ENCODE data around the gene MSRB2.
"Not testable (repeated sequence)": the region's sequence is repeated elsewhere in the genome, so short reads cannot be mapped to it uniquely, and the experiment has no call there.

The MSRB2 gene

DNA sequence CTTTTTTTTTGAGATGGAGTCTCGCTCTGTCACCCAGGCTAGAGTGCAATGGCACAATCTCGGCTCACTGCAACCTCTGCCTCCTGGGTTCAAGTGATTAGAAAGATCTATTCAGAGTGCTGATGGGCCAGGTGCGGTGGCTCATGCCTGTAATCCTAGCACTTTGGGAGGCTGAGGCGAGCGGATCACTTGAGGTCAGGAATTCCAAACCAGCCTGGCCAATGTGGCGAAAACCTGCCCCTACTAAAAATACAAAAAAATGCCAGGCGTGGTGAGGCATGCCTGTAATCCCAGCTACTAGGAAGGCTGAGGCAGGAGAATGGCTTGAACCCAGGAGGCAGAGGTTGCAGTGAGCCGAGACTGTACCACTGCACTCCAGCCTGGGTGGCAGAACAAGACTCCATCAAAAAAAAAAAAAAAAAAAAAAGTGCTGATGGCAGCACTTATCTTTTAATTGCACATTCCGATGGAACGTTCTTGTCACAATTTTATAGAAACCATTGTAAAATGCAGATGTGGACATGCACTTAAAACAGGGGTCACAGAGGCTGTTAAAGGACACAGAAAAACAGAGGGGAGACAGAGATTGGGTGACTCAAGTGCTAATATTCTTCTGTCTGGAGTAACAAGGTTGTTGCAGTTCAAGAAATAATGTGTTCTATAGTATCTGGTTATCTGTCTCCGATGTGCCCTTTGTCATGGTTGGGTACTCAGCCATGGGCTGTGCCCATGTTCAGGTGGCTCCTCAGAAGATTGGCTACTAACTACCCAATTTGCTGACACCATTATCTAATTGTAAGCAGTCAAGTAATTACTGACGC is 25.1 kb upstream of the MSRB2 start:
- DNase-seq (ENCODE audit: low spot score), result not testable (repeated sequence)

DNA sequence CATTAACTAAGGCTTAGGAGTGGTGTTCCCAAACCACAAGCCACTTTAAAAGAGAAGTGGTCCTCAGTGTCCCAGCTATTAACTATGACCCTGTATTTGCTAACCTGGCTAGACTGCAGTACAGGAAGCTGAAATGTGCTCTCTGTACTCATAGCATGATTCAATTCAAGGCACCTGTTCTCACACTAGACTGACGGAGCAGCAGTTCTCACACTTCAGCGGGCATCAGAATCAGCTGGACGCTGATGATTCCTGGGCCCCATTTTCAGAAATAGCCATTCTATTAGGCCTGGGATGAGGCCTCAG is 24.5 kb upstream of the MSRB2 start:
- no peak for DNase-seq (ENCODE audit: low spot score)

DNA sequence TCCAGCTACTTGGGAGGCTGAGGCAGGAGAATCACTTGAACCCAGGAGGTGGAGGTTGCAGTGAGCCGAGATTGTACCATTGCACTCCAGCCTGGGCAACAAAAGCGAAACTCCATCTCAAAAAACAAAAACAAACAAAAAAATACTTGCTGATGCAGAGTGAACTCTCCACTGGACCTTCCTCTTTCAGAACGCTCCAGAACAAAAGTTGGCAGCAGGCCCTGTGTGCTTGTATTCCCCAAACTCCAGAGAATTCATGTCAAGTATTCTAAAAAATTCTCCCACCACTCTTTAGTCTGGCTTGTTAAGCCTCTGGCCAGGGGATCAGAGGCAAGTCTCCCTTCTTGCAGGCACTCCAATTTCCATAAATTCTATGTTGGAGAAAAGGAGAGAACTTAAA is 22.8 kb upstream of the MSRB2 start:
- not testable (repeated sequence) for DNase-seq (ENCODE audit: low spot score)

DNA sequence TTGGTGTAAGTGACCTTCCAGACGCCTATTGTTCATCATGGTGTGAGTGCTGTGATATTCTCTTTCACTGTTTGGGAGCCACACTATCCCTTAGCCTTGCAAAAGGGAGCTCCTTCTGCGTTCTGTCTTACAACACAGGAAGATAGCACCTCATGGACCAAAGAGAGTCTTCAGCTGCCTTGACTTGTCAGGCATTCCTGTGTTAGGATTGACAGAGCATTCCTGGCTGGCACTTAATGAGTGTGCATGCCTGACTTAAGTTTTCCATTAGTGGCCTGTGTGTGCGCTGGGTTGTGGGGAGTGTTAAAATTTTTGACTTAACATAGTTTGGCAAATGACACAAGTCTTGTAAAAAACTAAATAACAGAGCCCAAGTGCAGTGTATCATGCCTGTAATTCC is 21.9 kb upstream of the MSRB2 start:
- DNase-seq (ENCODE audit: low spot score), result no peak

DNA sequence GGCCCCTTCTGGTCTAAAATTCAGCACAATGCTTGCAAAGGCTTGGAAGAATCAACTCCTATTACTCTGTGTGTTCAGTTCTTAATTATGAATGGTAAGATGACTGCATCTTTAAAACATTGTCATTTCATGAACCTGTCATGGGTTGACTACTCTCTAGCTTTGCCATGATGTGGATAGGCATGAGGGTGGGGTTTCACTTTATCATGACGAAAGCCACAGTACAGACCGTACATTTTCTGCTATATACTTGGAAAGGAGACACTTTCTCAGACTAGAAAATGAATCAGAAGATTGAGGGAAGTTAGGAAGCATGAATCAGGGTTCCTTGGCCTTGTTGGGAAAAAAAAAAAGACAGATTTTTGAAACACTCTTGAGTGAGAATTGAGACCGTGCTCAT is 19.7 kb upstream of the MSRB2 start:
- DNase-seq (ENCODE audit: low spot score), result no peak

DNA sequence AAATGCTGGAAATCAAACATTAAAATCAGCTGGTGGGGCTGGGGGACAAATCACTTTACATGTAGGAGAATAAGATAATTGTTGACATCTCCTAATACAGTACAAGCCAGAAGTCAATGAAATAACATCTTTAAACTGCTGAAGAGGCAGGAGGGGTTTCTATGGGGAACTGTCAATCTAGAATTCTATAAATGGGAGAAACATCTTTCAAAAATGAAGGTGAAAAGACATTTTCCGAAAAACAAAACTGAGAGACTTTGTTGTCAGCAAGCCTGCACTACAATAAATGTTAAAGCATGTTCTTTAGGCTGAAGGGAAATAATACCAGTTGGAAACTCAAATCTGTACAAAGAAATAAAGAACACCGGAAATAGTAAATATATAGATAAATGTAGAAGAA is 17.3 kb upstream of the MSRB2 start:
- DNase-seq (ENCODE audit: low spot score), result no peak

DNA sequence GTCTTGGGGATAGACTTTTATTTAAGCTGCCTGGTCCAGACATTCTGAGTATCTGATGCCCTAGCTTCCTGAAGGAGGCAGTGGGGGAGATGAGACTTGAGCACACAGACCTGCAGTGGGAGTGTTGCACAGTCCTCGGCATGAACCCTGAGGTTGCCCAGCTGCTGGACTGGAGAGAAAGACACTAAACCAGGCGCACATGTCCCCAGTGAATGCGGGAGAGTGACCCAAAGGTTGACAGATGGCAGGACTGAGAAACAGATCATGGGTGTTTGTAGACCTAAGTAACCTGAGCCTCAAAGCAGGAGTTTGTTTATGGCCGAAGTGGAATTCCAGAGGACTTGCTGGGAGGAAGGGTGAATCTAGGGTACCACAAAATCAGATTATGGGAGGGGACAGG is 15.7 kb upstream of the MSRB2 start:
- no peak for DNase-seq (ENCODE audit: low spot score)

DNA sequence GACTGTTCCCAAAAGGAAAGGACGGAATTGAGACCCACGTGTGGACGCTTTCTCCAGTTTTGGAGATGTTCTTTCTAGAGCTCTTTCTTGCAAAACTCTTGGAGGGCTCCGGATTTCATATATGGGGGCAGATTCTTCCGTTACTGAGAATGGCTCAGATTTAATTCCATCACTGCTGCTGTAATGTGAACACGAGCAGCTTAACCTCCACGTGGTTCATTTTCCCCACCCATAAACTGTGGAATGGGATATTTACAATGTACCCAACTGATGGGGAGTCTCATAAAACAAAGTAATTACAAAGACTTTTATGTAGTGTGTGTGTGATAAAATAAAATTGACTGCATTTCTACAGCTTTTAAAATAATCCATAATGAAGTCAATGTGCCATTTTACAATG is 15.1 kb upstream of the MSRB2 start:
- no peak for DNase-seq (ENCODE audit: low spot score)

DNA sequence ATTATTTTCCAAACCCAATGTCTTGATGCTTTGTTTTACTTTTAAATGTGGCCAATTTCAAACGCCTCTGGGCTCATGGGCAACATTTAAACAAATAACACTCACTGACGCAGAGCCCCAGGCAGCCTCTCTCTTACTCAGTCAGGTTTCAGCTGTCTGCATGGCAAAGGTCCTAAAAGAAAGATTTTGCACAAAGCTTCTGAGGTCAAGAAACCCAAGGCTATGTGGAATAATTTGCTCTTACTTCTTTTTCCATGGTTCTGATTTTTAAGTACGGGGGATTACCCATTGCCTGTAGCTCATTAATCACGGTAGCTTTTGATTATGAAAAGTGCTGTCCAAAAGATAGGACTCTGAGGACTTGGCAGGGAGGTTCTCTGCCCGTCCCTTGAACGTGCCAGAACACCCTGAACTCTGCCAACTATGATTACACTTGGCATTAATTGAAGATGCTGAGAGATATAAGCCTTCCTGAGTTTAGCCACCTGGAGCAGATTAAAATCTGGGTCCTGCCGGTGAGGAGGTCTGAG is 14.1 kb upstream of the MSRB2 start:
- no peak for DNase-seq (ENCODE audit: low spot score)

DNA sequence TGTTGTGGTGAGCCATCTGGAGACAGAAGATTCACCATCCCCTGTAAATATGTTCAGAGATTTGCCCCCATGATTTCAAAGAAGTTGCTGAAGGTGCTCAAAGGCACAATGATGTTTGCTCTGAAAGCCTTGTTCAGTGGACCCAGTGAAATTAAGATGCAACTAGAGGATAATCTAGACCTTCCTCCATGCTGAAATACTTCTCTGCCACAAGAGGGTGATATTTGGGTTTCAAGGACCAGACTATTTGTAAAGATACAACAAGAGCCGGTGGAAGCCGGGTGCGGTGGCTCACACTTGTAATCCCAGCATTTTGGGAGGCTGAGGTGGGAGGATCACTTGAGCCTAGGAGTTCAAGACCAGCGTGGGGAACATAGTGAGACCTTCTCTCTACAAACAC is 13.5 kb upstream of the MSRB2 start:
- no peak for DNase-seq (ENCODE audit: low spot score)

DNA sequence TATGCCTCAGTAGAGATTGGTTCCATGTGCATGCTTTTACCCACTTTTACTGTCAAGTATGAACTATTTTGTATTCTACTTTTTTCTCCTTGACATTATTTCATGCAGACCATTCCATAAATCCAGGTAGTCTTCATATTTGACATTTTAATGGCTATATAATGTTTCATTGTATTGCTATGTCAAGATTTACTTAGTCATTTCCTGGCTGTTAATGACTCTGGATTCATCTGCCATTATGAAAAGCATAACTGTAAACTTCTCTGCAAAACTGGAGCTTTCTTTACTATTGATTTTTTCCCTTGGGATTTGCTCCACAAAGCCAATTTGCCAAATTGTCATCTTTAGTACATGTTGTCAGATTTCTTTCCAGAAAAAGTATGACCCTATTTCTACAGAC is 6.8 kb upstream of the MSRB2 start:
- no peak for DNase-seq (ENCODE audit: low spot score)

DNA sequence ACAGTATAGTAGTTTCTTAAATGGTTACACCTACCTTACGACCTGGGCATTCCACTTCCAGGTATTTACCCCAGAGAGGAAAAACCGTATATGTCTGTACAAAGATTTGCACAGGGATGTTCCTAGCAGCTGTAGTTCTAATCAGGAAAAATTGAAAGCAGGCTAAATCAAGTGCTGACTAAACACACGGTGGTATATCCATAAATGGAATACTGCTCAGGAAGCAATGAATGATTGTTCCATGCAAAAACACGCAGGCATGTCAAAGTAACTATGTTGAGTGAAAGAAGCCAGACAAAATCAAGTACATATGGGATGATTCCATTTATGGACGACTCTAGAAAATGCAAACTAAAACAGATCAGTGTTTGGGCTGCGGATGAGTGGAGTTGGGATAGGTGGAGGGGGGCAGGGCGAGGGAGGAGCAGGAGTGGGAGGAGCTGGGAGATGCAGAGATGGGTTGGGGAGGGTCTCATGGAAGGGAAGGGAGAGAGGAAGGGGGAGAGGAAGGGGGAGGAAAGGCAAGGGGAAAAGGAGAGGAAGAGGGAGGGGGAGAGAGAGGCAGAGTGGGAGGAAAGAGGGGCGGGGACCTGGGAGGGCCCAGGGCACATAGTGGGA is 484 bp upstream of the MSRB2 start:
- no peak for DNase-seq (ENCODE audit: low spot score)

DNA sequence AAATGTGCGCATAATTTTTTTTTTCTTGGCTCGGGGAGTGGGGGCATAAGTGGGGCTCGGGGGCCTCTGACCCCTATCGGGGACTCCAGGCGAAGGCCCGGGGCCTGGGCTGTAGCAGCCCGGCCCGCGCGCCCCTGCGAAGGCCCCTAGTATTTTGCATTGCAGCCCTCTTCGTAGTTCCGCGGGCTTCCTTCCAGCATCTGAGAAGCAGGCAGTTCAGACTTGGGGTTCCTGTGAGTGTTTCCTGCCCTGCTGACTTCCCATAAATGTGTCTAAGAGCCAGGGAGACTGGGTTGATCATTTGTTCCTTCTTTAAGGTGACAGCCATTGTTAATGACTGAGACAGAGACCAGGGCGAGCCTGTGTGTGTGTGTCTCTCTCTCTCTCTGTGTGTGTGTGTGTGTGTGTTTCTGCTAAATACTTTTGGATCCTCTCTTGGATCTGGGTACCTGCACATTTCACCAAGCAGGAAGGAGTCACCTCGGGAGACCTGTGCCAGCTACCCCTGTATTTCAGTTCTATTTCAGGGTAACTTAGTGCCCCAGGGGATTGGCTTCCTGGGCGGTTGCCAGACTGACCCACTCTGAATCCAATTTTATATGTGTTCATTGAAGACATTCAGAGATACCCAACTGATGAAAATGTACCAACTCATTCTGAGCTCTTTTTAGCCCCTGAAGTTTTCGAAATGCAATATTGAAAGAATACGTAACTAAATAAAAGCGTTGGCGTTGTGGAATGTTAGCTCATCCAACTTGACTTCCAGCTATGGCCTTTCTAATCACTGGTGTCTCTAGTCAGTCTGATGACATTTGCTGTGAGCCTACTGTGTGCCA is 805 bp downstream of the MSRB2 start:
- DNase-seq (ENCODE audit: low spot score), result no peak

DNA sequence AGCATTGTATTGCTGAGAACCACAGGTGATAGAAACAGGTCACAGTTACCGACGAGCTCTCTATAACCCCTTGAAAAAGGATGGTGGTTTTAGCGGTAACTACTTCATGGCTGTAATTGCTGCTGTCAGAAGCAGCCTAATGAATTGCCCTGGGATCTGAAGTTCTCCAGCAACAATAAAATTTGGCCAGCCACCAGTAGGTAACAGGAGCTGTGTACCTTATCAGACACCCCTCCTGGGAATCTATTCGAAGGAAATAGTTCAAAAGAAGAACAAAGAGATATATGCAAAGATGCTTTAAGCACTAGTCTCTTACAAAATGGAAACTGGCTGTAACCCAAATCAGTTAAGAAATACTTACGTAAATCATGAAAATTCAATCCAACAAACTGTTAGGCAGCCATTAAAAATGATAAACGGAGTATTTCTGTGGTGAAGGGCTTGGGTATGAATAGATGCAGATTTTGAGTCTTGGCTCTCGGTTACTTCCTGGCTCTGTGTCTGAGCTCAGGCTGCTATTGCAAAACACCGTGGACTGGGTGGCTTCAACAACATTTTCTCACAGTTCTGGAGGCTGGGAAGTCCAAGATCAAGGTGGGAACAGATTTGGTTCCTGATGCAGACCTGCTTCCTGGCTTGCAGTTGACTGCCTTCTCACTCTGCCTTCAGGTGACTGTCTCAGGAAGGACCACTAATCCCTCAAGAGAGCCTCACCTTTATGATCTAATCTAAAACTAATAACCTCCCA is 1.6 kb downstream of the MSRB2 start:
- no peak for DNase-seq (ENCODE audit: low spot score)

DNA sequence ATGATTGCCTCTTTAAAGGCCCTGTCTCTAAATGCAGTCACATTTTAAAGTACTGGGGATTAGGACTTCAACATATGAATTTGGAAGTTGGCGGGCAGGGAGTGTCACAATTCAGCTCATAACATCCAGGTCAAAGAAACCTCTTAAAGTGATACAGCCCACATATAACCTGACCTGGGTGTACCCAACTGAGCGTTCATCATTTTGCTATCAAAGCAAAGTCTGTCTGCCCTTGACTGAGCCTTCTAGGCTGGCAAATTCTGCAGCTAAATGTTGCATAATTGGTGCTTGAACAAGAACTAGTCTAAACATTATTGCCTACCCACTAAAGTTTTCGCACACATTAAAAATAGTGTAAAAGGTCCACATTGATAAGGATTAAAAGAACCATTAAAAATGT is 3.7 kb downstream of the MSRB2 start:
- no peak for DNase-seq (ENCODE audit: low spot score)

DNA sequence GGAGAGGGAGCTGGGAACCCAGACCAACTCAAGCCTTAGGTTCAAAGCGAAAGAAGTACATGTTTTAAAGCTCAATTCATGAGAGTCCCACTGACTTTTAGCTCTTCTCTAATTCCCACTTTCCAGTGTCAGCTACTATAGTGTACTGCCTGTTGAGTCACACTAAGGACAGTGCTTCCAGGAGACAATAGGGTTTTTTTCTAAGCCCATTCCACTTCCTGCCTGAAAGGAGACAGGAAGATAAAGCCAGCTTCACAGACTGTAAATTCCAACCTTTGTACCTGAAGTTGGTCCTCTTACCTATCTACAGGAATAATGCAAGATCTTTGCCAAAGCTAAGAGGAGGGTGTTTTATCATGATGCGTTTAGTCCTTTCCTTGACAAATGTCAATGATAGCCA is 4.4 kb downstream of the MSRB2 start:
- no peak for DNase-seq (ENCODE audit: low spot score)

DNA sequence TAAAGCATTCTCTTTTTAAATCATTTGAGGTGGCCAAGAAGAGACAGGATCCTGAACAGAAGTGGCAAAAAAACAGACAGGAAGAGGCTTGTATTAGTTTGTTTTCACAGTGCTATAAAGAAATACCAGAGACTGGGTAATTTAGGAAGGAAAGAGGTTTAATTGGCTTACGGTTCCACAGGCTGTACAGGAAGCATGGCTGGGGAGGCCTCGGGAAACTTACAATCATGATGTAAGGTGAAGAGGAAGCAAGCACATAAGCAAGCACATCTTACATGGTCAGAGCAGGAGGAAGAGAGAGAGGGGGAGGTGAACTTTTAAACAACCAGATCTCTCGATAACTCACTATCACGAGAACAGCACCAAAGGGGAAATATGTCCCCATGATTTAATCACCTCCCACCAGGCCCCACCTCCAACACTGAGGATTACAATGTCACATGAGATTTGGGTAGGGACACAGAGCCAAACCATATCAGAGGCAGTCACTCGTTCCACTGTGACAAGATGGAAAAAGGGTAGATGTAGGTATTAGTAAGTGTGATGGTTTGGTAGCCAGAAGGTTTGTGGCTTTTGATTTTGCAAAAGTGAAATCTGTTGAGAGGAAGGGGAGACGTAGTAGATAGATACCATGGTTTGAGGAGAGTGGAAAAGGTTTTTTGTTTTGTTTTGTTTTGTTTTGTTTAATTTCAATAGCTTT is 5.1 kb downstream of the MSRB2 start:
- DNase-seq (ENCODE audit: low spot score), result no peak

DNA sequence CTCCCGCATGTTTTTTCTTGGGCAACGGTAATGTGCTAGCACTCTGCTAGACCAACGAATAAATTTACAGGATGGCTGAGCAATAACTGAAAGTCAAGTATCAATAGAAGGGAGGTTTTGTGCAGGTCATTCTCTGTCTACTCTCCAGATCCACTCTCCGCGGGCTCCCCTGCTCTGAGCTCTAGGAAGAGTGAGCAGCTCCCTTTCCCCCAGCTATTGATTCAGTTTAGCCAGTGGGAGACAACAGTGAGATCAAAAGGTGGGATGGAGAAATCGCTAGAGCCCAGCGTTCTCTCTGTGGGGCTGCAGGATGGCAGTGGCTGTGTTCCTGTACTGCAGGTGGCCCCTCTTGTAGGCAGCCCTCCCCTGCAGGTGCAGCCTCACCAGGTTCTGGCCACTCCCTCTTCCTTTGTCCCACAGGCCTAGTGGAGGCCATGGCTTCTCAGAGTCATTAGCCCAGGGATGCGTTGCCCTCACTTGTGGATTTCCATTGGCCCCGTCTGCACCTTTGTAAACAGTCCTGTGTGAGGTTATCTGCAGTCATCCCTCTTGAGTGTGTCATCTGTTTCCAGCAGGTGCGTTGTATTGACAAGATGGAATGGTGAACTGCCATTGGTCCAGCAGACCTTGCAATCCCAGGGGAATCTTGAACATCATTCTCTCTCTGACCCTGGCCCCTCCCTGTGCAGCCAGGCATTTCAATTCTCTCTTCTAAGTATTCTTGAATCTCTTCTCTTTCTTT is 11.1 kb downstream of the MSRB2 start:
- DNase-seq (ENCODE audit: low spot score), result no peak

DNA sequence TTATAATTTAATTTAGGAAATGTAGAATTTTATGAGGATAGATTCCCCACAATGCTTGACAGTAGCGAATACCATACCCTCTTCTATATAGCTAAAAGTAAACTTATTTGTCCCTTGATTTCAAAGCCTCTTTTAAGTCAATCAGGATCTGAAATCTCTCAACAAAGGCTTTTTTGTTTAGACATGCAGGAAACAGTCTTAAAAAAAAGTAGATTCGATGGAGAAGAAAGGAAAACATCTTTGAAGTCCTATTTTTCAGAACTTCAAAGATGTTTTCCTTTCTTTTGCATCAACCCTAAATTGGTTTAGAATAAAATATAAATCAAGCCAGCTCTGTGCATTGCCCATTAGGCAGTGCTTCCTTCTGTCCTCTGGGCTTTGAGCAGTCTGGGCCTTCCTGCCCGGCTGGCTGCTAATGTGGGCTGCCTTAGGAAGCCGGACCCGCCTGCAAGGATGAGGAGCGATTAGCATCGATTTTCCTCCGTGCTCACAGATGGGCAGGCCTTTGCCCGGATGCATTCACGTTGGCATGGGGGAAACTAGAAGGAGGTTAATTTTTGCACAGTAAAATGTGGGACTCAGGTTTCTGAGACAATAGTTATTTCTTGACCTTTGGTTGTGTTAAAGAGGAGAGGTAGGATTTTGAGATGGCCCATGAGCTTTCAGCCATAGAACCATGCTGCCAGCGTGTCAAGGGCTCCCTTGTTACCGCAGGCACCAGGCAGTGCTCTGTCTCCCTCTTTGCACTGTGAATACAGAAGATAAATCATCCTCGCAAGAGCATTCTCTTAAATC is 15.5 kb downstream of the MSRB2 start:
- DNase-seq (ENCODE audit: low spot score), result peak; percentile 42

All from COLO829 (cell line).